ENCODE results near the gene EMSY. TPM values are rescaled to one million over a fixed set of nuclear protein-coding genes. Genes with fewer than 3 reads are reported as not detected.

The EMSY gene
- total RNA-seq, 1 donor from 2014 or later: 42.3 TPM

DNA sequence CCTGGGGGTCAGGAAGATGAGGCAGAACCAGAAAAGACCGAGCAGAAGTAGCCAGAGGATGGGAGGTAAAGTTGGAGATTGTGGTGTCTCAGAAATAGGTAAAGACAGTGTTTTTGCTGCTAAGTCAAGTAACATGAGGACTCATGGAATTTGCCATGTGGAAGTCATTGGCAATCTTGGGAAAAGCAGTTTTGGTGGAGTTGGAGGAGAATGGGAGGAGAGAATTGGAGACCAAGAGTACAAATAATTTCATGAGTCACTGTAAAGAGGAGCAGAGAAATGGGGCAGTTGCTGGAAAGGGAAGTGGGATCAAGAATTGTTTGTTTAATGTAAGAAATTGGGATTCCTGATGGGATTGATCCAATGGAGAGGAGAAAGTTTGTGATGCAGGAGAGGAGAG lies 114.1 kb downstream of the EMSY start:
- H3K4me1 Mint-ChIP-seq (ENCODE audit: low read depth): no peaks in the 10 kb centered on the region
- H3K36me3 Mint-ChIP-seq (ENCODE audit: insufficient read depth): no peaks in the 10 kb centered on the region
- H3K27ac Mint-ChIP-seq: no peak overlapping the region
- TF ChIP-seq, protein P1, sequence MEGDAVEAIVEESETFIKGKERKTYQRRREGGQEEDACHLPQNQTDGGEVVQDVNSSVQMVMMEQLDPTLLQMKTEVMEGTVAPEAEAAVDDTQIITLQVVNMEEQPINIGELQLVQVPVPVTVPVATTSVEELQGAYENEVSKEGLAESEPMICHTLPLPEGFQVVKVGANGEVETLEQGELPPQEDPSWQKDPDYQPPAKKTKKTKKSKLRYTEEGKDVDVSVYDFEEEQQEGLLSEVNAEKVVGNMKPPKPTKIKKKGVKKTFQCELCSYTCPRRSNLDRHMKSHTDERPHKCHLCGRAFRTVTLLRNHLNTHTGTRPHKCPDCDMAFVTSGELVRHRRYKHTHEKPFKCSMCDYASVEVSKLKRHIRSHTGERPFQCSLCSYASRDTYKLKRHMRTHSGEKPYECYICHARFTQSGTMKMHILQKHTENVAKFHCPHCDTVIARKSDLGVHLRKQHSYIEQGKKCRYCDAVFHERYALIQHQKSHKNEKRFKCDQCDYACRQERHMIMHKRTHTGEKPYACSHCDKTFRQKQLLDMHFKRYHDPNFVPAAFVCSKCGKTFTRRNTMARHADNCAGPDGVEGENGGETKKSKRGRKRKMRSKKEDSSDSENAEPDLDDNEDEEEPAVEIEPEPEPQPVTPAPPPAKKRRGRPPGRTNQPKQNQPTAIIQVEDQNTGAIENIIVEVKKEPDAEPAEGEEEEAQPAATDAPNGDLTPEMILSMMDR (IDR thresholded peaks at IDR 0.05; ENCODE audit: unreplicated experiment): no peak
- no peak overlapping the region for H3K4me3 Mint-ChIP-seq (ENCODE audit: low read depth)
- H3K27me3 Mint-ChIP-seq: peaks cover 6% of the 10 kb centered on the region
- DNase-seq (ENCODE audit: low spot score, unreplicated experiment): no peak
- H3K9me3 Mint-ChIP-seq (ENCODE audit: low read depth): peaks cover 2% of the 10 kb centered on the region

DNA sequence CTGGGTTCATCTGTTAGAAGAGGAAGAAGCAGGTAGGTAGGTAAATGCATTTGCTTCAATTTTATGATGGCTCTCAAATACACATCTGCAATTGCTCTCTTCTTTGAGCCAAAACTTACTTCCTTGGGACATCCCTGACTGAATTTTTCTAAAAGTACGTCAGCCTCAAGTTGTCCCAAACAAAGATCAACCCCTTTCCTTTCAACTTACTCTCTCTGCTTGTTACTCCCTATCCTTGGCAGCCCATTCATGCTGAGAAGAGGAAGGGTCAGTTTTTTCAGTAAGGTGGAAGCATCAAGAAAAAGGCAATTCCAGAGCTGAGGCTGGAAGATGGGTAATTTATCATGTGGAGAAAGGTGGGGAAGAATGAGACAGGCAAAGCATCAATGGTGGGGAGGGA lies 114.5 kb downstream of the EMSY start:
- no peaks in the 10 kb centered on the region for H3K36me3 Mint-ChIP-seq (ENCODE audit: insufficient read depth)
- H3K27ac Mint-ChIP-seq: no peak overlapping the region
- TF ChIP-seq, protein P1 (IDR thresholded peaks at IDR 0.05; ENCODE audit: unreplicated experiment): no peak
- H3K4me3 Mint-ChIP-seq (ENCODE audit: low read depth): no peak overlapping the region
- peaks cover 4% of the 10 kb centered on the region for H3K9me3 Mint-ChIP-seq (ENCODE audit: low read depth)
- H3K4me1 Mint-ChIP-seq (ENCODE audit: low read depth): no peaks in the 10 kb centered on the region
- DNase-seq (ENCODE audit: low spot score, unreplicated experiment): no peak
- peaks cover 6% of the 10 kb centered on the region for H3K27me3 Mint-ChIP-seq

DNA sequence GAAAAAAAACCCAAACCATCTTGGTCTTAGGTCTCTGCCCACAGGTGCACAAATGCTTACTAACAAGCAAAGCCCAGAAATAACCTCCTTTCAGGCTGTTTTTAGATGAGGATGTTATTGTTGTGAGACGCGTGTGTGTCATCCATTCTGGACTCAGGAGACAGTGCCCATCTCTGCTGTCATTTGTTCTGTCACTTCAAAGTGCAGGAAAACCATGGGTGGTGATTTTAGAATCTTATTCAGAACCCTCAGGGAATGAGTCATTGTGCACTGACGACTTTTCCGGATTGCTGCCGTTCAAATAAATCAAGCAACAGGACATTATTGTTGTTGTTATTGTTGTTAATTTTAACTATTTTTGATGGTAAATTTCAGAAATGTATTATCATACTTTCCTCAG lies 115.4 kb downstream of the EMSY start:
- Mint-ChIP-seq H3K9me3 (ENCODE audit: low read depth) (peaks cover 8% of the 10 kb centered on the region), H3K4me1 (ENCODE audit: low read depth) (no peaks in the 10 kb centered on the region), H3K36me3 (ENCODE audit: insufficient read depth) (no peaks in the 10 kb centered on the region), H3K27me3 (peaks cover 6% of the 10 kb centered on the region), H3K4me3 (ENCODE audit: low read depth) (no peak overlapping the region), H3K27ac (no peak overlapping the region)
- no peak for DNase-seq (ENCODE audit: low spot score, unreplicated experiment)
- TF ChIP-seq, protein P1 (IDR thresholded peaks at IDR 0.05; ENCODE audit: unreplicated experiment): no peak

GRCh38 chr11:76561245-76561644 lies 116.4 kb downstream of the EMSY start:
- peaks cover 6% of the 10 kb centered on the region for H3K27me3 Mint-ChIP-seq
- DNase-seq (ENCODE audit: low spot score, unreplicated experiment): no peak
- H3K4me1 Mint-ChIP-seq (ENCODE audit: low read depth): no peaks in the 10 kb centered on the region
- H3K27ac Mint-ChIP-seq: peak overlapping the region; percentile 64
- H3K4me3 Mint-ChIP-seq (ENCODE audit: low read depth): no peak overlapping the region
- TF ChIP-seq, protein P1 (IDR thresholded peaks at IDR 0.05; ENCODE audit: unreplicated experiment): no peak
- peaks cover 8% of the 10 kb centered on the region for H3K9me3 Mint-ChIP-seq (ENCODE audit: low read depth)
- no peaks in the 10 kb centered on the region for H3K36me3 Mint-ChIP-seq (ENCODE audit: insufficient read depth)

- H3K27ac Mint-ChIP-seq: no peak overlapping the region
- TF ChIP-seq, protein P1 (IDR thresholded peaks at IDR 0.05; ENCODE audit: unreplicated experiment): no peak
- peaks cover 8% of the 10 kb centered on the region for H3K9me3 Mint-ChIP-seq (ENCODE audit: low read depth)
- no peak overlapping the region for H3K4me3 Mint-ChIP-seq (ENCODE audit: low read depth)
- peaks cover 6% of the 10 kb centered on the region for H3K27me3 Mint-ChIP-seq
- no peaks in the 10 kb centered on the region for H3K4me1 Mint-ChIP-seq (ENCODE audit: low read depth)
- no peaks in the 10 kb centered on the region for H3K36me3 Mint-ChIP-seq (ENCODE audit: insufficient read depth)
- DNase-seq (ENCODE audit: low spot score, unreplicated experiment): no peak
These were observed 117.7 kb downstream of the EMSY start for GRCh38 chr11:76562541-76562940.

Measured in progenitor cell of endocrine pancreas (in vitro differentiated cells).